SK-N-SH (cell line): ENCODE measurements around the gene HS6ST1. TPM values are rescaled to one million over a fixed set of nuclear protein-coding genes. Genes with fewer than 3 reads are reported as not detected.

ENCODE experiments used
- CTCF ChIA-PET: fragments of 300-600, 350-600 bp; formaldehyde crosslinking; extraction: SDS; loops from one replicate; lab custom pipeline; 2021; lab: Yijun Ruan, JAX
- POLR2A ChIA-PET: fragments of 350-600 bp; sonication (Branson Sonifier 250); formaldehyde crosslinking; extraction: SDS; loops from one replicate; lab custom pipeline; 2020; ENCODE audit warnings: antibody characterized with exemption, inconsistent platforms; lab: Yijun Ruan, JAX
- DNase-seq: peaks from one replicate; pipeline ENCODE4 v3.0.0; 2012
- H2AFZ ChIP-seq: fragments of 200-600 bp; sonication (generic); 2 replicates; pipeline ENCODE4 v1.8.1; 2016; ENCODE audit warnings: antibody characterized with exemption, mild to moderate bottlenecking, low read depth
- H3F3A ChIP-seq: fragments of 200-600 bp; sonication (generic); replicated peaks from 2 replicates; pipeline ENCODE3; 2016; ENCODE audit warnings: antibody characterized with exemption, mild to moderate bottlenecking; ENCODE audit not compliant: insufficient read depth
- H3K27ac ChIP-seq, 2 experiments: fragments of 200-500 bp in 1 of 2; fragments of 200-600 bp in 1 of 2; sonication (Bioruptor generic) in 1 of 2; sonication (generic), shearing (Covaris generic) in 1 of 2; 2 replicates each; pipeline versions ENCODE4 v1.5.1 to v1.6.1; 2014 to 2016; ENCODE audit warnings: low read depth in 2 of 2, inconsistent platforms in 1 of 2, low read length in 1 of 2, mild to moderate bottlenecking in 1 of 2, mixed read lengths in 1 of 2
- H3K27me3 ChIP-seq: fragments of 200-600 bp; sonication (generic), shearing (Covaris generic); 2 replicates; pipeline ENCODE4 v1.6.1; 2016; ENCODE audit warnings: mixed run types; ENCODE audit not compliant: insufficient read depth
- H3K36me3 ChIP-seq, 2 experiments: fragments of 200-500 bp in 1 of 2; fragments of 200-600 bp in 1 of 2; sonication (Bioruptor generic) in 1 of 2; sonication (generic) in 1 of 2; replicated peaks in 1 of 2; 2 replicates each; pipeline versions ENCODE3 to v1.5.1; 2014 to 2016; ENCODE audit warnings: low read length in 1 of 2, mild to moderate bottlenecking in 1 of 2; ENCODE audit not compliant: insufficient read depth in 2 of 2, control insufficient read depth in 1 of 2
- H3K4me1 ChIP-seq, 2 experiments: fragments of 200-500 bp in 1 of 2; fragments of 200-600 bp in 1 of 2; sonication (Bioruptor generic) in 1 of 2; sonication (generic), shearing (Covaris generic) in 1 of 2; 2 replicates each; pipeline versions ENCODE4 v1.5.1 to v1.6.1; 2014 to 2016; ENCODE audit warnings: low read depth in 1 of 2, low read length in 1 of 2, mixed run types in 1 of 2; ENCODE audit not compliant: insufficient read depth in 2 of 2, control insufficient read depth in 1 of 2
- H3K4me2 ChIP-seq: fragments of 200-600 bp; sonication (generic), shearing (Covaris generic); 2 replicates; pipeline ENCODE4 v1.6.1; 2017; ENCODE audit warnings: mixed run types
- H3K4me3 ChIP-seq, 2 experiments: fragments of 200-500 bp in 1 of 2; fragments of 200-600 bp in 1 of 2; sonication (Bioruptor generic) in 1 of 2; sonication (generic), shearing (Covaris generic) in 1 of 2; 2 replicates each; pipeline versions ENCODE4 v1.5.1 to v1.8.1; 2014 to 2016; ENCODE audit warnings: low read depth in 2 of 2, inconsistent platforms in 1 of 2, low read length in 1 of 2, mild to moderate bottlenecking in 1 of 2, mixed read lengths in 1 of 2, moderate library complexity in 1 of 2
- H3K79me2 ChIP-seq: fragments of 200-600 bp; sonication (generic); 2 replicates; pipeline ENCODE4 v1.8.1; 2017; ENCODE audit warnings: mild to moderate bottlenecking; ENCODE audit not compliant: insufficient read depth
- H3K9ac ChIP-seq: fragments of 200-600 bp; sonication (generic); 2 replicates; pipeline ENCODE4 v1.6.1; 2017; ENCODE audit warnings: mixed run types
- H3K9me2 ChIP-seq: fragments of 200-600 bp; sonication (generic); 2 replicates; pipeline ENCODE4 v1.6.1; 2017; ENCODE audit warnings: mixed run types
- H3K9me3 ChIP-seq: fragments of 200-600 bp; sonication (generic); 2 replicates; pipeline ENCODE4 v1.6.1; 2017; ENCODE audit warnings: mixed run types, mild to moderate bottlenecking, moderate library complexity
- H4K20me1 ChIP-seq: fragments of 200-600 bp; sonication (generic); 2 replicates; pipeline ENCODE4 v1.6.1; 2017; ENCODE audit warnings: mild to moderate bottlenecking, mixed run types; ENCODE audit not compliant: insufficient read depth
- CHD2 ChIP-seq: fragments of 150-350 bp; IDR thresholded peaks from 2 replicates; pipeline ENCODE4 v1.6.1; 2018; ENCODE audit warnings: low read length; ENCODE audit not compliant: partially characterized antibody
- EP300 ChIP-seq, 2 experiments: IDR thresholded peaks; 2 replicates each; pipeline versions ENCODE4 v1.4.0 to v1.6.1; 2012; ENCODE audit warnings: borderline replicate concordance in 1 of 2, low read depth in 1 of 2, low read length in 1 of 2
- FOXJ3 ChIP-seq: sonication (generic); formaldehyde crosslinking; IDR thresholded peaks from 2 replicates; pipeline ENCODE4 v1.5.1; 2020; ENCODE audit warnings: mild to moderate bottlenecking, missing genetic modification reagents
- GABPA ChIP-seq: IDR thresholded peaks from 2 replicates; pipeline ENCODE4 v1.4.0; 2012; ENCODE audit warnings: low read depth, mild to moderate bottlenecking
- MEF2A ChIP-seq: IDR thresholded peaks from 2 replicates; pipeline ENCODE4 v1.4.0; 2012; ENCODE audit warnings: low read depth, borderline replicate concordance
- NFIC ChIP-seq: IDR thresholded peaks from 2 replicates; pipeline ENCODE4 v1.4.0; 2012; ENCODE audit warnings: borderline replicate concordance
- NRF1 ChIP-seq: IDR thresholded peaks from 2 replicates; pipeline ENCODE4 v1.6.1; 2012; ENCODE audit warnings: low read depth, mild to moderate bottlenecking, low read length
- POLR2AphosphoS5 ChIP-seq: IDR thresholded peaks from 2 replicates; pipeline ENCODE4 v1.6.1; 2012; ENCODE audit warnings: low read depth, low read length
- RCOR1 ChIP-seq: fragments of 150-350 bp; IDR thresholded peaks from 2 replicates; pipeline ENCODE4 v1.6.1; 2017; ENCODE audit warnings: antibody characterized with exemption, low read length
- REST ChIP-seq: IDR thresholded peaks from 2 replicates; pipeline ENCODE4 v1.6.1; 2012; ENCODE audit warnings: mild to moderate bottlenecking, low read depth, low read length, moderate library complexity
- RXRA ChIP-seq: IDR thresholded peaks from 2 replicates; pipeline ENCODE4 v1.4.0; 2012; ENCODE audit warnings: low read depth, mild to moderate bottlenecking, borderline replicate concordance
- SIN3A ChIP-seq: IDR thresholded peaks from 2 replicates; pipeline ENCODE4 v1.6.1; 2012; ENCODE audit warnings: low read depth, mild to moderate bottlenecking, low read length, moderate library complexity, borderline replicate concordance
- SMC3 ChIP-seq: IDR thresholded peaks from 2 replicates; pipeline ENCODE4 v1.6.1; 2012; ENCODE audit warnings: low read depth, low read length, improper control_type of control experiment
- TCF12 ChIP-seq: IDR thresholded peaks from 2 replicates; pipeline ENCODE4 v1.4.0; 2012
- TEAD4 ChIP-seq: IDR thresholded peaks from 2 replicates; pipeline ENCODE4 v1.4.0; 2012; ENCODE audit warnings: mild to moderate bottlenecking, borderline replicate concordance; ENCODE audit not compliant: insufficient read depth
- USF1 ChIP-seq: IDR thresholded peaks from 2 replicates; pipeline ENCODE4 v1.4.0; 2012; ENCODE audit warnings: low read depth, borderline replicate concordance
- USF2 ChIP-seq: fragments of 150-350 bp; IDR thresholded peaks from 2 replicates; pipeline ENCODE4 v1.6.1; 2017; ENCODE audit warnings: antibody characterized with exemption, low read length, low read depth, borderline replicate concordance
- WGBS: methylation state at CpG from one replicate; pipeline ENCODE4 v1.1.6; 2017; ENCODE audit warnings: low lambda C conversion rate; 5-methylcytosine and 5-hydroxymethylcytosine counted together
- polyA plus RNA-seq, 3 experiments: library from polyadenylated mRNA; depleted of rRNA; stranded (reverse); fragments of >200 nt; gene quantifications; 2 replicates each; pipeline ENCODE4 v1.2.3, GENCODE V29; 2012
- TF ChIP-seq, protein P1 (sequence below): fragments of 150-350 bp; IDR thresholded peaks from 2 replicates; pipeline ENCODE4 v1.6.1; 2016; ENCODE audit warnings: mild to moderate bottlenecking, low read depth, low read length

The HS6ST1 gene
- polyA plus RNA-seq, 1 of the 3 experiments (the other 2 are of a cell fraction) = 5.9 TPM

DNA sequence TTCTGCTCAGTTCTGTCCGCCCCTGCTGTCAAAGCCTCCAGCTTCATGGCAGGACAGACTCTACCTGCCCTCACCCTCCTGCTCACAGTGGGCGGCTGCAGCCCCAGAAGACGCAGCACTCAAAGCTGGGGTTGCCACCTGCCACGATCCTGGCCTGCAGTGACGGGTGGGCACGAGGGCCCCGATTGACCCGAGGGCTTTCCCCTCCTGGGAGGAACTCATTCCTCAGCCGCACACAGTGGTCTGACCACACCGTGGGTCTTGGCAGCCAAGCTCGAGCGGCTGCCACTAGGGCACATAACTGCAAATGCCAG, 47.1 kb downstream of the HS6ST1 start:
- TF ChIP-seq REST (no peak), RCOR1 (no peak)
- TF ChIP-seq, all 33 proteins: peak for 0
- Histone ChIP-seq H2AFZ (no peak overlapping the region), H3K27ac (no peak overlapping the region), H3K9ac (no peak overlapping the region), H4K20me1 (no peaks in the 10 kb centered on the region), H3K9me3 (no peaks in the 10 kb centered on the region), H3K4me2 (no peak overlapping the region), H3F3A (no peaks in the 10 kb centered on the region), H3K27me3 (no peaks in the 10 kb centered on the region), H3K4me3 (no peak overlapping the region), H3K9me2 (no peaks in the 10 kb centered on the region), H3K79me2 (no peaks in the 10 kb centered on the region), H3K36me3 (peaks cover 0 to 9% of the 10 kb centered on the region in 2 experiments), H3K4me1 (peaks cover 0 to 26% of the 10 kb centered on the region in 2 experiments; a peak in 1 of 4 replicates)
- WGBS = 100% methylated on average over 1 of the region's 12 CpGs
- DNase-seq = no peak
- ChIA-PET CTCF (no interaction called here), POLR2A (no interaction called here)

- Histone ChIP-seq H3K36me3 (peaks cover 0 to 9% of the 10 kb centered on the region in 2 experiments), H3K4me3 (no peak overlapping the region), H4K20me1 (no peaks in the 10 kb centered on the region), H2AFZ (no peak overlapping the region), H3K79me2 (no peaks in the 10 kb centered on the region), H3K4me1 (peaks cover 0 to 26% of the 10 kb centered on the region in 2 experiments; a peak in 1 of 4 replicates), H3K27ac (no peak overlapping the region; a peak in 1 of 4 replicates), H3K27me3 (no peaks in the 10 kb centered on the region), H3F3A (no peaks in the 10 kb centered on the region), H3K9me3 (no peaks in the 10 kb centered on the region), H3K9ac (no peak overlapping the region), H3K9me2 (no peaks in the 10 kb centered on the region), H3K4me2 (no peak overlapping the region)
- POLR2A ChIA-PET = interaction anchor here (0.6 kb wide), 1 partner anchor 1130 kb away, joined by 3 read pairs; no protein-coding TSS in a partner anchor
- peak; percentile 17 for DNase-seq
- CTCF ChIA-PET = interaction anchor here (1.0 kb wide), 1 partner anchor 37 kb away, joined by 4 read pairs; no protein-coding TSS in a partner anchor
- WGBS = 87% methylated on average over 13 of the region's 18 CpGs
- TF ChIP-seq USF1 = no peak
- TF ChIP-seq USF2 = no peak
- TF ChIP-seq SMC3 = no peak
- no peak for TF ChIP-seq SIN3A
- TF ChIP-seq RXRA = no peak
- TF ChIP-seq NFIC = no peak
- no peak for TF ChIP-seq FOXJ3 (CRISPR knock-in tag)
- TF ChIP-seq EP300 (IDR thresholded peaks at IDR 0.05; ENCODE audit: borderline replicate concordance in 1 of 2, low read depth in 1 of 2, low read length in 1 of 2) = no peak
- TF ChIP-seq RCOR1 = no peak
- TF ChIP-seq MEF2A = no peak
- TF ChIP-seq, protein P1, sequence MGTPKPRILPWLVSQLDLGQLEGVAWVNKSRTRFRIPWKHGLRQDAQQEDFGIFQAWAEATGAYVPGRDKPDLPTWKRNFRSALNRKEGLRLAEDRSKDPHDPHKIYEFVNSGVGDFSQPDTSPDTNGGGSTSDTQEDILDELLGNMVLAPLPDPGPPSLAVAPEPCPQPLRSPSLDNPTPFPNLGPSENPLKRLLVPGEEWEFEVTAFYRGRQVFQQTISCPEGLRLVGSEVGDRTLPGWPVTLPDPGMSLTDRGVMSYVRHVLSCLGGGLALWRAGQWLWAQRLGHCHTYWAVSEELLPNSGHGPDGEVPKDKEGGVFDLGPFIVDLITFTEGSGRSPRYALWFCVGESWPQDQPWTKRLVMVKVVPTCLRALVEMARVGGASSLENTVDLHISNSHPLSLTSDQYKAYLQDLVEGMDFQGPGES = no peak
- TF ChIP-seq CHD2 = no peak
- TF ChIP-seq POLR2AphosphoS5 = no peak
- TF ChIP-seq TCF12 = no peak
- no peak for TF ChIP-seq GABPA
- no peak for TF ChIP-seq TEAD4
- TF ChIP-seq NRF1 = no peak
These were observed 47.7 kb downstream of the HS6ST1 start for GRCh38 chr2:128270672-128271596.
